AG10803 (cell line): ENCODE results near the gene C4orf50.

ENCODE experiments used
- DNase-seq: peaks from one replicate; pipeline ENCODE4 v3.0.0; 2010; ENCODE audit warnings: low read depth
- H3K4me3 ChIP-seq: 2 replicates; pipeline ENCODE4 v1.5.1; 2011; ENCODE audit warnings: mild to moderate bottlenecking, low read length, control low read depth
- CTCF ChIP-seq: conservative IDR thresholded peaks from 2 replicates; pipeline ENCODE4 v1.5.1; 2011; ENCODE audit warnings: mild to moderate bottlenecking, low read length, control low read depth, inconsistent platforms

Gene C4orf50

GRCh38 chr4:6001680-6002491, 16.3 kb downstream of the C4orf50 start:
- no peak for DNase-seq
- no peak overlapping the region for H3K4me3 ChIP-seq
- TF ChIP-seq CTCF, result no peak

GRCh38 chr4:5999830-6000365, 18.3 kb downstream of the C4orf50 start:
- no peak for TF ChIP-seq CTCF
- no peak overlapping the region for H3K4me3 ChIP-seq
- DNase-seq, result no peak

GRCh38 chr4:5999356-5999755, 18.9 kb downstream of the C4orf50 start:
- H3K4me3 ChIP-seq, result no peak overlapping the region
- no peak for TF ChIP-seq CTCF

GRCh38 chr4:5998333-5998936, 19.8 kb downstream of the C4orf50 start:
- peak; percentile 92 for TF ChIP-seq CTCF
- peak; percentile 59 for DNase-seq
- H3K4me3 ChIP-seq, result no peak overlapping the region

More at GRCh38 chr4:5999356-5999755, 18.9 kb downstream of the C4orf50 start:
- no peak for DNase-seq

- no peak overlapping the region for H3K4me3 ChIP-seq
- no peak for TF ChIP-seq CTCF
- DNase-seq, result no peak
Observed at GRCh38 chr4:5996641-5997040, 21.6 kb downstream of the C4orf50 start.

- no peak for TF ChIP-seq CTCF
- no peak for DNase-seq
- no peak overlapping the region for H3K4me3 ChIP-seq
Observed at GRCh38 chr4:5995901-5996623, 22.2 kb downstream of the C4orf50 start.
